GM12891 (cell line): ENCODE measurements around the gene TUT1.
A peak's percentile ranks its signal among the peaks of the same experiment; 100 is the strongest.

Source experiments
- PAX5 ChIP-seq: IDR thresholded peaks from 2 replicates; pipeline ENCODE4 v1.6.1; 2011; ENCODE audit warnings: low read length, moderate library complexity, mild to moderate bottlenecking; ENCODE audit not compliant: insufficient read depth, severe bottlenecking
- POLR2A ChIP-seq: IDR thresholded peaks from 2 replicates; pipeline ENCODE4 v1.6.1; 2011; ENCODE audit warnings: low read depth, low read length, control low read depth
- POLR2AphosphoS5 ChIP-seq: IDR thresholded peaks from 2 replicates; pipeline ENCODE4 v1.6.1; 2011; ENCODE audit warnings: low read depth, low read length, control low read depth
- POU2F2 ChIP-seq: IDR thresholded peaks from 2 replicates; pipeline ENCODE4 v1.6.1; 2011; ENCODE audit warnings: low read depth, mild to moderate bottlenecking, control low read depth, low read length, moderate library complexity
- SPI1 ChIP-seq: IDR thresholded peaks from 2 replicates; pipeline ENCODE4 v1.6.1; 2011; ENCODE audit warnings: low read depth, low read length, control low read depth
- TAF1 ChIP-seq: IDR thresholded peaks from 2 replicates; pipeline ENCODE4 v1.6.1; 2011; ENCODE audit warnings: low read depth, low read length, control low read depth

GRCh38 chr11:62611705-62612365, 20.5 kb upstream of the TUT1 start:
- TF ChIP-seq POLR2AphosphoS5 (no peak), POLR2A (peak; percentile 33), TAF1 (peak; percentile 58), SPI1 (no peak), POU2F2 (no peak), PAX5 (no peak)
